Calu3 (cell line): ENCODE results near the gene GPC3. TPM values are rescaled to one million over a fixed set of nuclear protein-coding genes. Genes with fewer than 3 reads are reported as not detected.

Experiments used
- BruUV-seq: library from RNA; stranded (reverse); fragments of 400-500 nt; replicated peaks from 2 replicates; lab custom pipeline; 2021; lab: Mats Ljungman, UMichigan
- CTCF ChIA-PET: fragments of 300-600 bp; sonication (Branson Sonifier 250); formaldehyde crosslinking; loops from one replicate; lab custom pipeline; 2022; ENCODE audit warnings: antibody characterized with exemption; lab: Charles Lee
- DNase-seq: peaks from one replicate; pipeline ENCODE4 v3.0.0; 2022
- H3K27ac Mint-ChIP-seq: one replicate; pipeline ENCODE4 v1.8.0; 2022; ENCODE audit warnings: mixed read lengths; ENCODE audit not compliant: unreplicated experiment
- H3K27me3 Mint-ChIP-seq: one replicate; pipeline ENCODE4 v1.8.0; 2022; ENCODE audit warnings: mixed read lengths; ENCODE audit not compliant: unreplicated experiment
- H3K36me3 Mint-ChIP-seq: one replicate; pipeline ENCODE4 v1.8.0; 2022; ENCODE audit warnings: mild to moderate bottlenecking, moderate library complexity, mixed read lengths; ENCODE audit not compliant: insufficient read depth, unreplicated experiment
- H3K4me1 Mint-ChIP-seq: one replicate; pipeline ENCODE4 v1.8.0; 2022; ENCODE audit warnings: mild to moderate bottlenecking, low read depth, mixed read lengths; ENCODE audit not compliant: unreplicated experiment
- H3K4me3 Mint-ChIP-seq: one replicate; pipeline ENCODE4 v1.8.0; 2022; ENCODE audit warnings: mild to moderate bottlenecking, low read depth, moderate library complexity, mixed read lengths; ENCODE audit not compliant: unreplicated experiment
- H3K9me3 Mint-ChIP-seq: one replicate; pipeline ENCODE4 v1.8.0; 2022; ENCODE audit warnings: low read depth, mixed read lengths; ENCODE audit not compliant: unreplicated experiment
- CTCF ChIP-seq: fragments of 200-600 bp; IDR thresholded peaks from one replicate; pipeline ENCODE4 v1.8.0; 2022; ENCODE audit warnings: antibody characterized with exemption; ENCODE audit not compliant: unreplicated experiment
- intact Hi-C: fragments of 100-400 bp; cut with micrococcal nuclease; formaldehyde crosslinking; loops from one replicate; pipeline ENCODE4 v1.10.0; 2022; ENCODE audit not compliant: unreplicated experiment
- total RNA-seq: library from RNA; stranded (reverse); gene quantifications from 2 replicates; pipeline ENCODE4 v1.2.3, GENCODE V29; 2022

GPC3 gene
- total RNA-seq, 1 experiment from 2014 or later, result 2.3 TPM

- no peak for TF ChIP-seq CTCF
- CTCF ChIA-PET, result no interaction called here
- Mint-ChIP-seq H3K36me3 (no peaks in the 10 kb centered on the region), H3K4me1 (no peaks in the 10 kb centered on the region), H3K9me3 (peaks cover 3% of the 10 kb centered on the region), H3K27ac (no peak overlapping the region), H3K4me3 (no peak overlapping the region), H3K27me3 (peaks cover 4% of the 10 kb centered on the region)
- BruUV-seq, result no TSS peak
- no peak for DNase-seq
- intact Hi-C loops, result no loop called here
These were observed 25.4 kb downstream of the GPC3 start for GRCh38 chrX:133959972-133960371.

GRCh38 chrX:133958997-133959688, 26.3 kb downstream of the GPC3 start:
- DNase-seq, result no peak
- TF ChIP-seq CTCF, result no peak
- Mint-ChIP-seq H3K4me1 (no peaks in the 10 kb centered on the region), H3K36me3 (no peaks in the 10 kb centered on the region), H3K4me3 (no peak overlapping the region), H3K27ac (no peak overlapping the region), H3K9me3 (peaks cover 3% of the 10 kb centered on the region), H3K27me3 (no peaks in the 10 kb centered on the region)
- intact Hi-C loops, result no loop called here
- CTCF ChIA-PET, result interaction anchor here (0.7 kb wide), 2 partner anchors 16 to 416 kb away, joined by 4 read pairs; no protein-coding TSS in a partner anchor
- BruUV-seq, result no TSS peak

- intact Hi-C loops, result no loop called here
- CTCF ChIA-PET, result no interaction called here
- DNase-seq, result no peak
- no TSS peak for BruUV-seq
- Mint-ChIP-seq H3K4me1 (no peaks in the 10 kb centered on the region), H3K27ac (no peak overlapping the region), H3K36me3 (no peaks in the 10 kb centered on the region), H3K27me3 (no peaks in the 10 kb centered on the region), H3K4me3 (no peak overlapping the region), H3K9me3 (peaks cover 7% of the 10 kb centered on the region)
- no peak for TF ChIP-seq CTCF
These were observed 28.6 kb downstream of the GPC3 start for GRCh38 chrX:133956570-133957340.

- H3K4me3 Mint-ChIP-seq, result no peak overlapping the region
- H3K4me1 Mint-ChIP-seq, result no peaks in the 10 kb centered on the region
- CTCF ChIA-PET, result interaction anchor here (0.7 kb wide), 1 partner anchor 18 kb away, joined by 5 read pairs; no protein-coding TSS in a partner anchor
- no peak overlapping the region for H3K27ac Mint-ChIP-seq
- BruUV-seq, result no TSS peak
- H3K36me3 Mint-ChIP-seq, result no peaks in the 10 kb centered on the region
- no peaks in the 10 kb centered on the region for H3K27me3 Mint-ChIP-seq
- intact Hi-C loops, result no loop called here
- DNase-seq, result no peak
- no peak for TF ChIP-seq CTCF
- peaks cover 7% of the 10 kb centered on the region for H3K9me3 Mint-ChIP-seq
These were observed 31.5 kb downstream of the GPC3 start for GRCh38 chrX:133953785-133954355.
